Subcutaneous adipose tissue (tissue), 4 donors: ENCODE measurements around the gene TFF1. TPM values are rescaled to one million over a fixed set of nuclear protein-coding genes. Genes with fewer than 3 reads are reported as not detected.

Experiments used
- CTCF ChIP-seq: fragments of 450-650 bp; IDR thresholded peaks from one replicate; pipeline ENCODE4 v1.5.1; 2016; ENCODE audit warnings: low read depth, mild to moderate bottlenecking, control low read depth, antibody characterized with exemption, moderate library complexity
- total RNA-seq, 4 donors: library from RNA; depleted of rRNA; stranded (reverse); fragments of >200 nt; gene quantifications; one replicate each; pipeline ENCODE4 v1.1.0, GENCODE V29; 2016

The TFF1 gene
- total RNA-seq, 4 donors from 2014 or later, result not detected

GRCh38 chr21:42378418-42378817 is 12.1 kb upstream of the TFF1 start:
- TF ChIP-seq CTCF, result no peak

- no peak for TF ChIP-seq CTCF
These were observed 11.6 kb upstream of the TFF1 start for GRCh38 chr21:42377951-42378340.

GRCh38 chr21:42377211-42377950 is 11.0 kb upstream of the TFF1 start:
- TF ChIP-seq CTCF, result no peak

- no peak for TF ChIP-seq CTCF
These were observed 10.1 kb upstream of the TFF1 start for GRCh38 chr21:42376338-42376982.

GRCh38 chr21:42375966-42376337 is 9.6 kb upstream of the TFF1 start:
- TF ChIP-seq CTCF, result no peak

GRCh38 chr21:42375506-42375905 is 9.2 kb upstream of the TFF1 start:
- no peak for TF ChIP-seq CTCF

GRCh38 chr21:42374864-42375499 is 8.6 kb upstream of the TFF1 start:
- no peak for TF ChIP-seq CTCF
